Measurements from ENCODE around the gene HCFC1R1.

DNA sequence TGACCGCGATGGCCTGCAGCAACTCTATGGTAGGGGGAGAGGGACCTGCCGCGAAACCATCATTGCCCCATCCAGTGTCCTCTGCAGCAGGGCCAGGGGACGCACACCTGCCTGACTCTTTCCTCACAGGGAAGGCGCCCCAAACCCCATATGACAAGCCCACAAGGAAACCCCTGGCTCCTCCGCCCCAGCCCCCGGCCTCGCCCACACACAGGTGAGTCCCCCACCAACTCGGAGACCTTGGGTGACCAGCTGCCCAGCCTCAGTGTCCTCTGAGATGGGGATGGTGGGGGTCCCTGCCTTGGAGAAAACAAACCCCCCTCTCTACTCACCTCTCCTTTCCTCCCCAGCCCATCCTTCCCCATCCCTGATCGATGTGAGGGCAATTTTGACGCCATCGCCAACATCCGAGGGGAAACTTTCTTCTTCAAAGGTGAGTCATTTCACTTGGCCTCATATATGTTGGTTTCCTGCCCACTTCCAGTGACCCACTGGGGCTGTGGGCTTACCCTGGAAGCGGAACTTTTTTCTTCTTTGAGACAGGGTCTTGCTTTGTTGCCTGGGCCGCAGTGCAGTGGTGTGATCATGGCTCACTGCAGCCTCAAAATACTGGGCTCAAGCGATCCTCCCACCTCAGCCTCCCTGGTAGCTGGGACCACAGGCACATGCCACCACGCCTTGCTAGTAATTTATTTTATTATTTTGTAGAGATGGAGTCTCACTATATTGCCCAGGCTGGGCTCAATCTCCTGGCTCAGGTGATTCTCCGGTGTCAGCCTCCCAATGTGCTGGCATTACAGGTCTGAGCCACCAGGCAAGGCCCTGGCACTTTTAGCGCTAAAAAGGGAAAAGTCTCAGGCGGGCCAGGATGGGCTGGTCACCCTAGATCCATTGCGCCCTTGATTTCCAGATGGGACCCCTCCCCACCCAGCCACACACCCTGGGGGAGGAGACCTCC lies 33.7 kb upstream of the HCFC1R1 start:
- TF ChIP-seq SP1 (IDR thresholded peaks at IDR 0.05; ENCODE audit: low read depth, low read length) (no peak), EZH2 (IDR thresholded peaks at IDR 0.05; ENCODE audit: low read depth, low read length, severe bottlenecking) (no peak), JUN (IDR thresholded peaks at IDR 0.05; ENCODE audit: low read depth, low read length) (no peak), JUND (IDR thresholded peaks at IDR 0.05; ENCODE audit: low read length) (no peak), YY1 (IDR thresholded peaks at IDR 0.05; ENCODE audit: low read depth, low read length) (no peak), POLR2AphosphoS5 (IDR thresholded peaks at IDR 0.05; ENCODE audit: low read depth, low read length) (no peak), POLR2A (IDR thresholded peaks at IDR 0.05; ENCODE audit: control extremely low read depth in 1 of 2, low read depth in 2 of 2, low read length in 2 of 2) (no peak)
- TF ChIP-seq, protein P1, sequence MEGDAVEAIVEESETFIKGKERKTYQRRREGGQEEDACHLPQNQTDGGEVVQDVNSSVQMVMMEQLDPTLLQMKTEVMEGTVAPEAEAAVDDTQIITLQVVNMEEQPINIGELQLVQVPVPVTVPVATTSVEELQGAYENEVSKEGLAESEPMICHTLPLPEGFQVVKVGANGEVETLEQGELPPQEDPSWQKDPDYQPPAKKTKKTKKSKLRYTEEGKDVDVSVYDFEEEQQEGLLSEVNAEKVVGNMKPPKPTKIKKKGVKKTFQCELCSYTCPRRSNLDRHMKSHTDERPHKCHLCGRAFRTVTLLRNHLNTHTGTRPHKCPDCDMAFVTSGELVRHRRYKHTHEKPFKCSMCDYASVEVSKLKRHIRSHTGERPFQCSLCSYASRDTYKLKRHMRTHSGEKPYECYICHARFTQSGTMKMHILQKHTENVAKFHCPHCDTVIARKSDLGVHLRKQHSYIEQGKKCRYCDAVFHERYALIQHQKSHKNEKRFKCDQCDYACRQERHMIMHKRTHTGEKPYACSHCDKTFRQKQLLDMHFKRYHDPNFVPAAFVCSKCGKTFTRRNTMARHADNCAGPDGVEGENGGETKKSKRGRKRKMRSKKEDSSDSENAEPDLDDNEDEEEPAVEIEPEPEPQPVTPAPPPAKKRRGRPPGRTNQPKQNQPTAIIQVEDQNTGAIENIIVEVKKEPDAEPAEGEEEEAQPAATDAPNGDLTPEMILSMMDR (IDR thresholded peaks at IDR 0.05; ENCODE audit: control extremely low read depth in 1 of 3, insufficient read depth in 1 of 3, low read depth in 1 of 3, low read length in 3 of 3) = no peak

Measured in H1 (cell line).